Gastroesophageal sphincter (tissue), 4 donors: ENCODE measurements around the gene TMEM30B. TPM values are rescaled to one million over a fixed set of nuclear protein-coding genes. Genes with fewer than 3 reads are reported as not detected.

ENCODE experiments used
- ATAC-seq: fragments of 150-250 bp; one replicate; pipeline ENCODE4 v1.9.1; 2016; ENCODE audit warnings: mild to moderate bottlenecking, moderate library complexity
- H3K27ac ChIP-seq, 4 donors: fragments of 200-600 bp; sonication (generic) in 3 of 4; 1 replicate in 3 of 4; 2 replicates in 1 of 4; pipeline ENCODE4 v1.5.1; 2016 to 2019
- H3K27me3 ChIP-seq: fragments of 200-600 bp; sonication (generic); one replicate; pipeline ENCODE4 v1.5.1; 2019
- H3K36me3 ChIP-seq, 2 donors: fragments of 200-600 bp; sonication (generic); one replicate each; pipeline ENCODE4 v1.5.1; 2019; ENCODE audit warnings: control low read depth in 1 of 2
- H3K4me1 ChIP-seq, 3 donors: fragments of 200-600 bp; sonication (generic); 1 replicate in 2 of 3; 2 replicates in 1 of 3; pipeline ENCODE4 v1.5.1; 2016 to 2019; ENCODE audit warnings: control low read depth in 2 of 3
- H3K4me3 ChIP-seq, 2 donors: fragments of 200-600 bp; sonication (generic); one replicate each; pipeline ENCODE4 v1.5.1; 2019; ENCODE audit warnings: mild to moderate bottlenecking in 1 of 2, moderate library complexity in 1 of 2
- H3K9me3 ChIP-seq, 3 donors: fragments of 200-600 bp; sonication (generic); one replicate each; pipeline ENCODE4 v1.5.1; 2017 to 2019; ENCODE audit warnings: control low read depth in 2 of 3
- EP300 ChIP-seq: sonication (generic); formaldehyde crosslinking; IDR thresholded peaks from one replicate; pipeline ENCODE4 v1.6.1; 2017; ENCODE audit warnings: antibody characterized with exemption, mild to moderate bottlenecking
- POLR2A ChIP-seq, 2 donors: fragments of 450-650 bp; IDR thresholded peaks; one replicate each; pipeline ENCODE4 v1.6.1; 2017; ENCODE audit warnings: antibody characterized with exemption in 2 of 2, mild to moderate bottlenecking in 2 of 2, moderate library complexity in 1 of 2
- POLR2AphosphoS5 ChIP-seq: sonication (generic); formaldehyde crosslinking; IDR thresholded peaks from one replicate; pipeline ENCODE4 v1.6.1; 2017; ENCODE audit warnings: antibody characterized with exemption
- WGBS, 2 donors: methylation state at CpG; one replicate each; pipeline ENCODE4 v1.1.5; 2018; ENCODE audit warnings: low coverage in 1 of 2; 5-methylcytosine and 5-hydroxymethylcytosine counted together
- total RNA-seq, 4 donors: library from RNA; depleted of rRNA; stranded (reverse); fragments of >200 nt; gene quantifications; one replicate each; pipeline ENCODE4 v1.1.0, GENCODE V29; 2016
- TF ChIP-seq, protein P1 (sequence below), 4 experiments: fragments of 200-600 bp in 2 of 4; fragments of 450-650 bp in 2 of 4; sonication (generic) in 1 of 4; IDR thresholded peaks; one replicate each; pipeline ENCODE4 v1.5.1; 2017 to 2019; ENCODE audit warnings: antibody characterized with exemption in 4 of 4, mild to moderate bottlenecking in 2 of 4, moderate library complexity in 2 of 4

TMEM30B gene
- total RNA-seq, 4 donors from 2014 or later: 1.6 to 4.8 (median 2.6) TPM

DNA sequence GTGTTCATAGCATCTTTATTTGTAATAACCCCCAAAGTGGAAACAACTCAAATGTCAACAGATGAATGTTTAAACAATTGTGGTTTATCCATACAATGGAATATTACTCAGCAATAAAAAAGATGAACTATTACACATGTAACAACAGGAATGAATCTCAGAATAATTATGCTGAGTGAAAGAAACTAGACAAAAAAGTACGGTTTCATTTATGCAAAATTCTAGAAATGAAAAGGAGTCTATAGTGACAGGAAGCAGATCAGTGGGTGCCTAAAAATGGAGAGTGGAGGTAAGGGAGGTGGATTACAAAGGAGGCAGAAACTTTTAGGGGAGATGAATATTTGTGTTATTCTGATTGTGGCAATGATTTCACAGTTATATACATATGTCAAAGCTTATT lies 45.0 kb upstream of the TMEM30B start:
- Histone ChIP-seq H3K4me3 (no peak overlapping the region), H3K27ac (peak overlapping the region in 3 of 4 donors; percentile 16 to 59 (median 55)), H3K27me3 (peaks cover 22% of the 10 kb centered on the region), H3K4me1 (peaks cover 0 to 15% (median 0%) of the 10 kb centered on the region in 3 donors), H3K9me3 (peaks cover 0 to 7% (median 0%) of the 10 kb centered on the region in 3 donors), H3K36me3 (no peaks in the 10 kb centered on the region)
- no peak for ATAC-seq
- 90 to 92% methylated on average over 1 of the region's 1 CpG for WGBS, 2 donors
- TF ChIP-seq EP300 (no peak), POLR2A (IDR thresholded peaks at IDR 0.05) (no peak), POLR2AphosphoS5 (no peak)
- TF ChIP-seq, protein P1, sequence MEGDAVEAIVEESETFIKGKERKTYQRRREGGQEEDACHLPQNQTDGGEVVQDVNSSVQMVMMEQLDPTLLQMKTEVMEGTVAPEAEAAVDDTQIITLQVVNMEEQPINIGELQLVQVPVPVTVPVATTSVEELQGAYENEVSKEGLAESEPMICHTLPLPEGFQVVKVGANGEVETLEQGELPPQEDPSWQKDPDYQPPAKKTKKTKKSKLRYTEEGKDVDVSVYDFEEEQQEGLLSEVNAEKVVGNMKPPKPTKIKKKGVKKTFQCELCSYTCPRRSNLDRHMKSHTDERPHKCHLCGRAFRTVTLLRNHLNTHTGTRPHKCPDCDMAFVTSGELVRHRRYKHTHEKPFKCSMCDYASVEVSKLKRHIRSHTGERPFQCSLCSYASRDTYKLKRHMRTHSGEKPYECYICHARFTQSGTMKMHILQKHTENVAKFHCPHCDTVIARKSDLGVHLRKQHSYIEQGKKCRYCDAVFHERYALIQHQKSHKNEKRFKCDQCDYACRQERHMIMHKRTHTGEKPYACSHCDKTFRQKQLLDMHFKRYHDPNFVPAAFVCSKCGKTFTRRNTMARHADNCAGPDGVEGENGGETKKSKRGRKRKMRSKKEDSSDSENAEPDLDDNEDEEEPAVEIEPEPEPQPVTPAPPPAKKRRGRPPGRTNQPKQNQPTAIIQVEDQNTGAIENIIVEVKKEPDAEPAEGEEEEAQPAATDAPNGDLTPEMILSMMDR (IDR thresholded peaks at IDR 0.05): no peak

DNA sequence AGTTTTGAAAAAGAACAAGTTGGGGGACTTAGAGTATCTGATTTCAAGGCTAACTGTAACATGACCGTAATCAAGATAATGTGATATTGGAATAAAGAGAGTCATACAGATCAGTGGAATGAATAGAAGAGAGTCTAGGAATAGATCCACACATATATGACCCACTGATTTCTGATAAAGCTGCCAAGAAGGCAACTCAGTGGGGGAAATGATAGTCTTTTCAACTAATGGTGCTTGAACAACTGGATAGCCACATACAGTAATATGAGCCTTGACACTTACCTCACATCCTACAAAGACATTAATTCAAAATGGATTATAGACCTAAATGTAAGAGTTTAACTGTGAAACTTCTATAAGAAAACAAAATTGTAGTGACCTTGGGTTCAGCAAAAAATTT lies 44.0 kb upstream of the TMEM30B start:
- 93 to 100% methylated on average over 1 of the region's 1 CpG for WGBS, 2 donors

DNA sequence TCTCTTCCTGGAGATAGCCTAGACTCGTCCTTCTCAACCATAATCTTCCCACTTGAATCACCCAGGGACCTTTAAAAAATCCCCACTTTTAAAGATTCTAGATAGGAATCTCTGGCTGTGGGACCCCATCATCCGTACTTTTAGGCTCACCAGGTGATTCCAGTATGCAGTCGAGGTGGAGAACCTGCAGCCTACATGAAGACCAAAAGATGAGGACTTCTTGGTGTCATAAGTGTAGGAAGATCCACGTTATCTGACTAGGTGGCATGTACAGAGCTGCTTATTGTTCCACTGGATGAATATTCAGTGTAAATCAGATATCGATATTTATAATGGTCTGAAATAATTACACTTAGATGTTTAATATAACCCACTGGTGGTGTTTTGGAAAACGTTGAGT lies 42.8 kb upstream of the TMEM30B start:
- Histone ChIP-seq H3K9me3 (peaks cover 0 to 7% (median 0%) of the 10 kb centered on the region in 3 donors), H3K4me3 (peak overlapping the region in 1 of 2 donors; percentile 63), H3K27ac (peak overlapping the region in 3 of 4 donors; percentile 19 to 81 (median 70)), H3K27me3 (peaks cover 44% of the 10 kb centered on the region), H3K4me1 (peaks cover 0 to 21% (median 0%) of the 10 kb centered on the region in 3 donors), H3K36me3 (no peaks in the 10 kb centered on the region)
- WGBS, 2 donors: 65 to 70% methylated on average over 6 of the region's 6 CpGs
- ATAC-seq: no peak
- TF ChIP-seq, protein P1 (IDR thresholded peaks at IDR 0.05): no peak
- TF ChIP-seq POLR2AphosphoS5 (no peak), POLR2A (IDR thresholded peaks at IDR 0.05) (no peak), EP300 (no peak)

More for the DNA sequence above, 44.0 kb upstream of the TMEM30B start:
- Histone ChIP-seq H3K27me3 (peaks cover 32% of the 10 kb centered on the region), H3K36me3 (no peaks in the 10 kb centered on the region), H3K4me3 (no peak overlapping the region), H3K9me3 (peaks cover 0 to 7% (median 0%) of the 10 kb centered on the region in 3 donors), H3K27ac (peak overlapping the region in 2 of 4 donors; percentile 9 to 59), H3K4me1 (peaks cover 0 to 21% (median 0%) of the 10 kb centered on the region in 3 donors)
- TF ChIP-seq EP300 (no peak), POLR2A (IDR thresholded peaks at IDR 0.05) (no peak), POLR2AphosphoS5 (no peak)
- TF ChIP-seq, protein P1 (IDR thresholded peaks at IDR 0.05): no peak
- no peak for ATAC-seq

DNA sequence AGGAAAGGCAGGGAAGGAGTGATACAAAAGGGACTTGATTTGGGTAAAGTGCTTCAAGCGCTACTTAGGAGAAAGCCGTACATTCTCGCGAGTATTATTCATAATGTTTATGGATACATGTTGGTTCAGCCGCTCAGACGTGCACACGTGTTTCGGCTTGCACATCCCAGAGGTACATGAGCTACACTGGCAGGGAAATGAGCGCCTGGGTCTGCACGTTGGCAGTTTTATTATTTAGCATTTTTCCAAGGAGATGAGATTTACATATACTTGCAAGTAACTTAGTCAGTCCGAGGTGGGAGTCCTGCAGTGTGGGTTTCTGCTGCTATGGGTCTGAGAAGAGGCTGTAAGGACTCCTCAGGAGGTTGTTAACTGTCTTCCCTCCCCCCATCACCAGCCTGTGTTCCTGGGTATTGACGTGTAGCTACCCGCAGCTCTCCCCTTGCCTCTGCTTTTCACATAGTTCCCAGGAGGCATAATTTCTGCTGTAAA lies 41.7 kb upstream of the TMEM30B start:
- TF ChIP-seq, protein P1 (IDR thresholded peaks at IDR 0.05): no peak
- no peak for TF ChIP-seq POLR2A (IDR thresholded peaks at IDR 0.05)
- no peak for TF ChIP-seq POLR2AphosphoS5
- no peak for TF ChIP-seq EP300
- H3K9me3 ChIP-seq: peaks cover 0 to 7% (median 0%) of the 10 kb centered on the region in 3 donors
- no peak for ATAC-seq
- H3K27me3 ChIP-seq: peaks cover 50% of the 10 kb centered on the region
- peak overlapping the region in 3 of 4 donors; percentile 70 to 81 (median 80) for H3K27ac ChIP-seq
- peak overlapping the region; percentile 42 to 63 for H3K4me3 ChIP-seq
- whole genome bisulfite sequencing, 2 donors: 11 to 33% methylated on average over 12 to 13 of the region's 13 CpGs
- H3K4me1 ChIP-seq: peaks cover 0 to 21% (median 0%) of the 10 kb centered on the region in 3 donors
- no peaks in the 10 kb centered on the region for H3K36me3 ChIP-seq
